ENCODE measurements around the gene TMEM129. TPM values are rescaled to one million over a fixed set of nuclear protein-coding genes. Genes with fewer than 3 reads are reported as not detected.

Gene TMEM129
- total RNA-seq, 1 experiment from 2014 or later, result 41.2 TPM

GRCh38 chr4:1731180-1731579, 10.1 kb upstream of the TMEM129 start:
- no peak overlapping the region for H2AFZ ChIP-seq
- intact Hi-C loops (cut with micrococcal nuclease; ENCODE audit: unreplicated experiment), result no loop called here
- ChIA-PET CTCF (interaction anchor here (1.1 kb wide), 1 partner anchor 38 kb away, joined by 4 read pairs; no protein-coding TSS in a partner anchor), POLR2A (ENCODE audit: unreplicated experiment) (no interaction called here)
- H3K4me2 ChIP-seq, result peak overlapping the region; percentile 51
- peak overlapping the region; percentile 80 for H3K27ac ChIP-seq
- no peak overlapping the region for H3K4me3 ChIP-seq
- peaks cover 66% of the 10 kb centered on the region for H3K79me2 ChIP-seq (ENCODE audit: low read depth)
- TF ChIP-seq EZH2 (IDR thresholded peaks at IDR 0.05; ENCODE audit: low read depth) (no peak), CTCF (conservative IDR thresholded peaks at IDR 0.05) (no peak)
- H3K9me3 ChIP-seq (ENCODE audit: insufficient read depth, low read depth), result peaks cover 4% of the 10 kb centered on the region
- H3K36me3 ChIP-seq (ENCODE audit: low read depth), result peaks cover 48% of the 10 kb centered on the region
- peaks cover 9% of the 10 kb centered on the region; the same call in 1 of the 2 replicates for H4K20me1 ChIP-seq (ENCODE audit: insufficient read depth)
- H3K27me3 ChIP-seq (ENCODE audit: insufficient read depth, low read depth), result no peaks in the 10 kb centered on the region
- no TSS peak for BruUV-seq (replicated peaks)
- H3K4me1 ChIP-seq (replicated peaks; ENCODE audit: insufficient read depth), result peaks cover 58% of the 10 kb centered on the region
- H3F3A ChIP-seq (ENCODE audit: insufficient read depth, low read depth), result peaks cover 53% of the 10 kb centered on the region
- H3K9me2 ChIP-seq (ENCODE audit: insufficient read depth), result no peaks in the 10 kb centered on the region
- DNase-seq, result peak; percentile 78 to 94

GRCh38 chr4:1730532-1731135, 9.5 kb upstream of the TMEM129 start:
- no TSS peak for BruUV-seq (replicated peaks)
- peaks cover 70% of the 10 kb centered on the region for H3K79me2 ChIP-seq (ENCODE audit: low read depth)
- H3K27ac ChIP-seq, result peak overlapping the region; percentile 80
- CTCF ChIA-PET, result interaction anchor here (1.1 kb wide), 2 partner anchors 37 to 47 kb away, joined by 4 read pairs; no protein-coding TSS in a partner anchor
- peaks cover 9% of the 10 kb centered on the region; the same call in 1 of the 2 replicates for H4K20me1 ChIP-seq (ENCODE audit: insufficient read depth)
- no peaks in the 10 kb centered on the region for H3K9me3 ChIP-seq (ENCODE audit: insufficient read depth, low read depth)
- no peaks in the 10 kb centered on the region for H3K27me3 ChIP-seq (ENCODE audit: insufficient read depth, low read depth)
- no peak for DNase-seq
- intact Hi-C loops (cut with micrococcal nuclease; ENCODE audit: unreplicated experiment), result no loop called here
- H2AFZ ChIP-seq, result no peak overlapping the region
- POLR2A ChIA-PET (ENCODE audit: unreplicated experiment), result no interaction called here
- H3K9me2 ChIP-seq (ENCODE audit: insufficient read depth), result no peaks in the 10 kb centered on the region
- H3K36me3 ChIP-seq (ENCODE audit: low read depth), result peaks cover 48% of the 10 kb centered on the region
- peak overlapping the region; percentile 51 for H3K4me2 ChIP-seq
- peaks cover 59% of the 10 kb centered on the region for H3F3A ChIP-seq (ENCODE audit: insufficient read depth, low read depth)
- TF ChIP-seq CTCF (conservative IDR thresholded peaks at IDR 0.05) (no peak), EZH2 (IDR thresholded peaks at IDR 0.05; ENCODE audit: low read depth) (no peak)
- H3K4me3 ChIP-seq, result no peak overlapping the region
- H3K4me1 ChIP-seq (replicated peaks; ENCODE audit: insufficient read depth), result peaks cover 64% of the 10 kb centered on the region

- H4K20me1 ChIP-seq (ENCODE audit: insufficient read depth), result peaks cover 9% of the 10 kb centered on the region; the same call in 1 of the 2 replicates
- TF ChIP-seq EZH2 (IDR thresholded peaks at IDR 0.05; ENCODE audit: low read depth) (no peak), CTCF (conservative IDR thresholded peaks at IDR 0.05) (peak; percentile 59; the same call in 1 of the 2 replicates)
- no peaks in the 10 kb centered on the region for H3K27me3 ChIP-seq (ENCODE audit: insufficient read depth, low read depth)
- peak overlapping the region; percentile 70 for H3K4me2 ChIP-seq
- no peaks in the 10 kb centered on the region for H3K9me2 ChIP-seq (ENCODE audit: insufficient read depth)
- peak overlapping the region; percentile 24; the same call in 1 of the 2 replicates for H3K4me3 ChIP-seq
- H3K27ac ChIP-seq, result peak overlapping the region; percentile 94
- H3F3A ChIP-seq (ENCODE audit: insufficient read depth, low read depth), result peaks cover 74% of the 10 kb centered on the region
- H3K79me2 ChIP-seq (ENCODE audit: low read depth), result peaks cover 75% of the 10 kb centered on the region
- ChIA-PET CTCF (interaction anchor here (1.2 kb wide), 2 partner anchors 9 to 40 kb away, joined by 3 to 4 read pairs; no protein-coding TSS in a partner anchor), POLR2A (ENCODE audit: unreplicated experiment) (interaction anchor here (0.6 to 1.4 kb wide), 3 partner anchors 16 to 148 kb away, joined by 3 to 6 read pairs (median 4); partner anchors contain the start of gene SLBP)
- H3K36me3 ChIP-seq (ENCODE audit: low read depth), result peaks cover 35% of the 10 kb centered on the region
- peak; percentile 72 for DNase-seq
- no peak overlapping the region for H2AFZ ChIP-seq
- no TSS peak for BruUV-seq (replicated peaks)
- intact Hi-C loops (cut with micrococcal nuclease; ENCODE audit: unreplicated experiment), result loop anchor here (5.0 to 10.0 kb wide), 3 partner anchors 49 to 384 kb away; partner anchors contain the start of gene UVSSA
- peaks cover 69% of the 10 kb centered on the region for H3K4me1 ChIP-seq (replicated peaks; ENCODE audit: insufficient read depth)
- H3K9me3 ChIP-seq (ENCODE audit: insufficient read depth, low read depth), result no peaks in the 10 kb centered on the region
Observed at GRCh38 chr4:1728061-1728980, 7.2 kb upstream of the TMEM129 start.

All from PC-9 (cell line).